ENCODE results near the gene FRMPD2. TPM values are rescaled to one million over a fixed set of nuclear protein-coding genes. Genes with fewer than 3 reads are reported as not detected.

Gene FRMPD2
- total and polyA plus RNA-seq, 2 experiments from 2014 or later = not detected

DNA sequence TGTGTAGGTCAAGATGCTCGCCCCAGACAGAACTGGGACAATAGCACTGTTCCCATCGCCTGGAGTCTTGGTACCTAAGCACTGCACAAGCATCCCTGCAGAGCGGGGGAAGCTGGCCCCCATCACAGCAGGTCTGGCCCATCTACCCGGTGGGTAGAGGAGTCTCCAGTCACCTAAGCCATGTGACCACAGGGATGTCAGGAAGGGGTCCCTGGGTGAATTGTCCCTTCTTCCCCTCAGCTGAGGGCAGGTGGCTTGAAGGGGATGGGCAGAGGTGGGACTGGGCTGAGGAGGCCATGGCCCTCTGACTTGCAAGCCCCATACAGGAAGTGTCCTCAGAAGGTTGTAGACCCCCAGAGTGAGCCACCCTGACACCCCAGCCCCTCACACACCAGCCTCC, 39.7 kb downstream of the FRMPD2 start (continued):
- TF ChIP-seq NANOG (IDR thresholded peaks at IDR 0.05; ENCODE audit: borderline replicate concordance) (no peak), STAT1 (IDR thresholded peaks at IDR 0.05; ENCODE audit: unreplicated experiment) (no peak), POLR2AphosphoS5 (IDR thresholded peaks at IDR 0.05; ENCODE audit: low read depth) (no peak), EZH2phosphoT487 (IDR thresholded peaks at IDR 0.05; ENCODE audit: unreplicated experiment) (no peak), ZNF331 (CRISPR knock-in tag; IDR thresholded peaks at IDR 0.05; ENCODE audit: low read depth) (no peak), ZNF114 (CRISPR knock-in tag; IDR thresholded peaks at IDR 0.05) (no peak)
- TF ChIP-seq, protein P1, sequence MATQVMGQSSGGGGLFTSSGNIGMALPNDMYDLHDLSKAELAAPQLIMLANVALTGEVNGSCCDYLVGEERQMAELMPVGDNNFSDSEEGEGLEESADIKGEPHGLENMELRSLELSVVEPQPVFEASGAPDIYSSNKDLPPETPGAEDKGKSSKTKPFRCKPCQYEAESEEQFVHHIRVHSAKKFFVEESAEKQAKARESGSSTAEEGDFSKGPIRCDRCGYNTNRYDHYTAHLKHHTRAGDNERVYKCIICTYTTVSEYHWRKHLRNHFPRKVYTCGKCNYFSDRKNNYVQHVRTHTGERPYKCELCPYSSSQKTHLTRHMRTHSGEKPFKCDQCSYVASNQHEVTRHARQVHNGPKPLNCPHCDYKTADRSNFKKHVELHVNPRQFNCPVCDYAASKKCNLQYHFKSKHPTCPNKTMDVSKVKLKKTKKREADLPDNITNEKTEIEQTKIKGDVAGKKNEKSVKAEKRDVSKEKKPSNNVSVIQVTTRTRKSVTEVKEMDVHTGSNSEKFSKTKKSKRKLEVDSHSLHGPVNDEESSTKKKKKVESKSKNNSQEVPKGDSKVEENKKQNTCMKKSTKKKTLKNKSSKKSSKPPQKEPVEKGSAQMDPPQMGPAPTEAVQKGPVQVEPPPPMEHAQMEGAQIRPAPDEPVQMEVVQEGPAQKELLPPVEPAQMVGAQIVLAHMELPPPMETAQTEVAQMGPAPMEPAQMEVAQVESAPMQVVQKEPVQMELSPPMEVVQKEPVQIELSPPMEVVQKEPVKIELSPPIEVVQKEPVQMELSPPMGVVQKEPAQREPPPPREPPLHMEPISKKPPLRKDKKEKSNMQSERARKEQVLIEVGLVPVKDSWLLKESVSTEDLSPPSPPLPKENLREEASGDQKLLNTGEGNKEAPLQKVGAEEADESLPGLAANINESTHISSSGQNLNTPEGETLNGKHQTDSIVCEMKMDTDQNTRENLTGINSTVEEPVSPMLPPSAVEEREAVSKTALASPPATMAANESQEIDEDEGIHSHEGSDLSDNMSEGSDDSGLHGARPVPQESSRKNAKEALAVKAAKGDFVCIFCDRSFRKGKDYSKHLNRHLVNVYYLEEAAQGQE (IDR thresholded peaks at IDR 0.05; ENCODE audit: unreplicated experiment) = no peak
- TF ChIP-seq, protein P2, sequence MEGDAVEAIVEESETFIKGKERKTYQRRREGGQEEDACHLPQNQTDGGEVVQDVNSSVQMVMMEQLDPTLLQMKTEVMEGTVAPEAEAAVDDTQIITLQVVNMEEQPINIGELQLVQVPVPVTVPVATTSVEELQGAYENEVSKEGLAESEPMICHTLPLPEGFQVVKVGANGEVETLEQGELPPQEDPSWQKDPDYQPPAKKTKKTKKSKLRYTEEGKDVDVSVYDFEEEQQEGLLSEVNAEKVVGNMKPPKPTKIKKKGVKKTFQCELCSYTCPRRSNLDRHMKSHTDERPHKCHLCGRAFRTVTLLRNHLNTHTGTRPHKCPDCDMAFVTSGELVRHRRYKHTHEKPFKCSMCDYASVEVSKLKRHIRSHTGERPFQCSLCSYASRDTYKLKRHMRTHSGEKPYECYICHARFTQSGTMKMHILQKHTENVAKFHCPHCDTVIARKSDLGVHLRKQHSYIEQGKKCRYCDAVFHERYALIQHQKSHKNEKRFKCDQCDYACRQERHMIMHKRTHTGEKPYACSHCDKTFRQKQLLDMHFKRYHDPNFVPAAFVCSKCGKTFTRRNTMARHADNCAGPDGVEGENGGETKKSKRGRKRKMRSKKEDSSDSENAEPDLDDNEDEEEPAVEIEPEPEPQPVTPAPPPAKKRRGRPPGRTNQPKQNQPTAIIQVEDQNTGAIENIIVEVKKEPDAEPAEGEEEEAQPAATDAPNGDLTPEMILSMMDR (conservative IDR thresholded peaks at IDR 0.05; ENCODE audit: low read depth in 2 of 2) = no peak

DNA sequence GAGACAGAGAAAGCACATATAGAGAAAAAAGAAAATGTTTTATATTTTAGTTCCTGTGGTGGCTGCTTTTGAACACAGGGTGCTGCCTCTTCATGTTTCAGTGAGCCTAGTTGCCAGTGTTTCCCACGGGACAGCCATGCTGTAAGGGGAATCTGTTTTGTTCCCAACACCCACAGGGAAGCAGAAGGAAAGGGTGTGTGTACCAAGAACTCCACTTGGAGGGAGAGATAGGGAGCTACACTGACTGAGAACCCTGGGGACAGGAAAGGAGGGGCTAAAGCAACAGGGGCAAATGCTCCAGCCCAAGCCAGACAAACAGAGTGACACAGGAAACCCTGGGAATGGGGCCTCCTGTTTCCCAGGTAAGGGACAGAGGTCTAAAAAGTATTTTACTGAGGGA, 40.2 kb downstream of the FRMPD2 start:
- H3K9me2 ChIP-seq (ENCODE audit: insufficient read depth) = no peaks in the 10 kb centered on the region; the same call in 1 of the 2 replicates
- H3K4me1 Mint-ChIP-seq = peaks cover 8% of the 10 kb centered on the region
- no peak overlapping the region for H3K4me3 Mint-ChIP-seq
- no peaks in the 10 kb centered on the region for H3K27me3 ChIP-seq (ENCODE audit: insufficient read depth)
- no peak overlapping the region for H3K4me3 ChIP-seq
- no peak for DNase-seq (ENCODE audit: low spot score)
- H3F3A ChIP-seq (replicated peaks; ENCODE audit: low read depth) = no peaks in the 10 kb centered on the region
- H4K20me1 ChIP-seq (replicated peaks; ENCODE audit: insufficient read depth) = no peaks in the 10 kb centered on the region
- H3K27ac Mint-ChIP-seq = no peak overlapping the region
- no peaks in the 10 kb centered on the region for H3K4me1 ChIP-seq (ENCODE audit: insufficient read depth)
- H3K36me3 ChIP-seq (ENCODE audit: insufficient read depth) = no peaks in the 10 kb centered on the region
- H3K27me3 Mint-ChIP-seq (ENCODE audit: insufficient read depth, low read depth, poor library complexity) = no peaks in the 10 kb centered on the region
- no peak overlapping the region for H2AFZ ChIP-seq
- no peaks in the 10 kb centered on the region; the same call in 2 of the 3 replicates for H3K9me3 Mint-ChIP-seq
- no peaks in the 10 kb centered on the region; the same call in 2 of the 3 replicates for H3K36me3 Mint-ChIP-seq (ENCODE audit: low read depth)
- H3K27ac ChIP-seq (ENCODE audit: low read depth) = no peak overlapping the region
- H3K79me2 ChIP-seq (replicated peaks; ENCODE audit: insufficient read depth) = no peaks in the 10 kb centered on the region
- H3K4me2 ChIP-seq = no peak overlapping the region
- no peak for ATAC-seq
- TF ChIP-seq, protein P2 (conservative IDR thresholded peaks at IDR 0.05; ENCODE audit: low read depth in 2 of 2) = no peak
- no peak for TF ChIP-seq ZNF114 (CRISPR knock-in tag; IDR thresholded peaks at IDR 0.05)
- TF ChIP-seq NANOG (IDR thresholded peaks at IDR 0.05; ENCODE audit: borderline replicate concordance) = no peak
- TF ChIP-seq ZNF331 (CRISPR knock-in tag; IDR thresholded peaks at IDR 0.05; ENCODE audit: low read depth) = no peak
- no peak for TF ChIP-seq STAT1 (IDR thresholded peaks at IDR 0.05; ENCODE audit: unreplicated experiment)
- no peak for TF ChIP-seq EZH2 (IDR thresholded peaks at IDR 0.05; ENCODE audit: low read depth, unreplicated experiment)
- TF ChIP-seq, protein P1 (IDR thresholded peaks at IDR 0.05; ENCODE audit: unreplicated experiment) = no peak
- no peak for TF ChIP-seq CREB1 (CRISPR knock-in tag; IDR thresholded peaks at IDR 0.05; ENCODE audit: low read depth)

Data from GM23338 (cell line).